H1 (cell line): ENCODE measurements around the gene SMOC2. TPM values are rescaled to one million over a fixed set of nuclear protein-coding genes. Genes with fewer than 3 reads are reported as not detected.

Source experiments
- GTF2F1 ChIP-seq: IDR thresholded peaks from 2 replicates; pipeline ENCODE4 v1.6.1; 2012; ENCODE audit warnings: low read depth, low read length, improper control_type of control experiment, borderline replicate concordance
- JUN ChIP-seq: IDR thresholded peaks from 2 replicates; pipeline ENCODE4 v1.6.1; 2011; ENCODE audit warnings: low read depth, mild to moderate bottlenecking, improper control_type of control experiment, low read length
- SP2 ChIP-seq: IDR thresholded peaks from 2 replicates; pipeline ENCODE4 v1.6.1; 2012; ENCODE audit warnings: mild to moderate bottlenecking, low read length, inconsistent platforms
- SP4 ChIP-seq: IDR thresholded peaks from 2 replicates; pipeline ENCODE4 v1.6.1; 2012; ENCODE audit warnings: low read length, inconsistent platforms
- polyA plus RNA-seq, 7 experiments: library from polyadenylated mRNA; depleted of rRNA in 3 of 7; stranded (reverse) in 5 of 7; unstranded in 2 of 7; fragments of >200 nt in 5 of 7; fragments of 200-250 nt in 2 of 7; gene quantifications; 1 replicate in 5 of 7; 2 replicates in 1 of 7; 4 replicates in 1 of 7; pipeline versions ENCODE4 v1.2.1 to v1.2.3, GENCODE V29; 2011 to 2013; ENCODE audit warnings: missing spikeins in 2 of 7, mixed read lengths in 2 of 7
- total RNA-seq: library from RNA; stranded (reverse); fragmentation: NEBNext Ultra II Directional; extraction: Animal tissue kit (Norgen Biotek cat#: 25700); gene quantifications from 2 replicates; pipeline ENCODE4 v1.2.1, GENCODE V29; 2021
- TF ChIP-seq, protein P1 (sequence below): IDR thresholded peaks from 2 replicates; pipeline ENCODE4 v1.6.1; 2011; ENCODE audit warnings: low read depth, mild to moderate bottlenecking, low read length; ENCODE audit not compliant: insufficient read depth

The SMOC2 gene
- total and polyA plus RNA-seq, 2 of the 8 experiments (the other 6 are each of a cell fraction or from before 2014, with no cell fraction given), result 7.7 to 8.5 TPM

DNA sequence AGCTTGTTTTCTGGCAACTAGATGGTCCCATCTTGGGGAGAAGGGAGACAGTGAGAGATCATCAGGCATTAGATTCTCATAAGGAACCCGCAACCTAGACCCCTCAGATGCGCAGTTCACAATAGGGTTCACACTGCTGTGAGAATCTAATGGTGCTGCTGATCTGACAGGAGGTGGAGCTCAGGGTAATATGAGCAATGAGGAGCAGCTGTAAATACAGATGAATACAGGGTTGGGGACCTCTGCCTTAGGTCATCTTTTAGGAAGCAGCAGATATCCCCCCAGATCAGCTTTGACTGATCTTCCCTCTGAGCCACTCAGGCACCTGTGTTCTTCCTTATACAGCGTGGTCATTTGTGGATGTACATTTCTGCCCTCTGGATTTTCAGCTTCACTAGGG lies 63.4 kb downstream of the SMOC2 start (continued):
- TF ChIP-seq SP2 (no peak), SP4 (no peak), GTF2F1 (no peak), JUN (no peak)
- TF ChIP-seq, protein P1, sequence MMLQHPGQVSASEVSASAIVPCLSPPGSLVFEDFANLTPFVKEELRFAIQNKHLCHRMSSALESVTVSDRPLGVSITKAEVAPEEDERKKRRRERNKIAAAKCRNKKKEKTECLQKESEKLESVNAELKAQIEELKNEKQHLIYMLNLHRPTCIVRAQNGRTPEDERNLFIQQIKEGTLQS, result no peak
